CD4-positive, alpha-beta T cell treated with Interleukin-6 for 4 hours (primary cell): ENCODE results near the gene ADCY10.
"Not testable (repeated sequence)": the region's sequence is repeated elsewhere in the genome, so short reads cannot be mapped to it uniquely, and the experiment has no call there.

ENCODE experiments used
- DNase-seq: peaks from one replicate; pipeline ENCODE4 v3.0.0-alpha.2; 2020; ENCODE audit warnings: mixed read lengths

Gene ADCY10

GRCh38 chr1:167882376-167882775 is 31.6 kb downstream of the ADCY10 start:
- no peak for DNase-seq

- no peak for DNase-seq
Observed at GRCh38 chr1:167881786-167882185, 32.1 kb downstream of the ADCY10 start.

GRCh38 chr1:167881069-167881468 is 32.9 kb downstream of the ADCY10 start:
- DNase-seq = no peak

- no peak for DNase-seq
Observed at GRCh38 chr1:167880580-167881021, 33.3 kb downstream of the ADCY10 start.

GRCh38 chr1:167879508-167879907 is 34.4 kb downstream of the ADCY10 start:
- DNase-seq = no peak

- DNase-seq = no peak
Observed at GRCh38 chr1:167878372-167879160, 35.4 kb downstream of the ADCY10 start.

GRCh38 chr1:167876597-167877175 is 37.2 kb downstream of the ADCY10 start:
- no peak for DNase-seq

- no peak for DNase-seq
Observed at GRCh38 chr1:167871331-167871730, 42.6 kb downstream of the ADCY10 start.

- not testable (repeated sequence) for DNase-seq
Observed at GRCh38 chr1:167869157-167870001, 44.6 kb downstream of the ADCY10 start.

- not testable (repeated sequence) for DNase-seq
Observed at GRCh38 chr1:167866739-167867414, 47.1 kb downstream of the ADCY10 start.

- DNase-seq = not testable (repeated sequence)
Observed at GRCh38 chr1:167866326-167866725, 47.6 kb downstream of the ADCY10 start.

GRCh38 chr1:167865804-167866308 is 48.1 kb downstream of the ADCY10 start:
- not testable (repeated sequence) for DNase-seq

GRCh38 chr1:167865193-167865592 is 48.7 kb downstream of the ADCY10 start:
- DNase-seq = not testable (repeated sequence)

GRCh38 chr1:167864392-167865032 is 49.4 kb downstream of the ADCY10 start:
- DNase-seq = no peak

- DNase-seq = no peak
Observed at GRCh38 chr1:167863921-167864279, 50.0 kb downstream of the ADCY10 start.

GRCh38 chr1:167863191-167863920 is 50.6 kb downstream of the ADCY10 start:
- not testable (repeated sequence) for DNase-seq

GRCh38 chr1:167862432-167863076 is 51.4 kb downstream of the ADCY10 start:
- DNase-seq = no peak

- no peak for DNase-seq
Observed at GRCh38 chr1:167861664-167862381, 52.1 kb downstream of the ADCY10 start.

GRCh38 chr1:167860231-167860923 is 53.6 kb downstream of the ADCY10 start:
- no peak for DNase-seq
